Measurements from ENCODE around the gene TSPYL1. TPM values are rescaled to one million over a fixed set of nuclear protein-coding genes. Genes with fewer than 3 reads are reported as not detected.

Gene TSPYL1
- total and polyA plus RNA-seq, 9 of the 15 experiments (the other 6 are each of a cell fraction or from before 2014, with no cell fraction given) = 23.1 to 56.8 (median 37.9) TPM

DNA sequence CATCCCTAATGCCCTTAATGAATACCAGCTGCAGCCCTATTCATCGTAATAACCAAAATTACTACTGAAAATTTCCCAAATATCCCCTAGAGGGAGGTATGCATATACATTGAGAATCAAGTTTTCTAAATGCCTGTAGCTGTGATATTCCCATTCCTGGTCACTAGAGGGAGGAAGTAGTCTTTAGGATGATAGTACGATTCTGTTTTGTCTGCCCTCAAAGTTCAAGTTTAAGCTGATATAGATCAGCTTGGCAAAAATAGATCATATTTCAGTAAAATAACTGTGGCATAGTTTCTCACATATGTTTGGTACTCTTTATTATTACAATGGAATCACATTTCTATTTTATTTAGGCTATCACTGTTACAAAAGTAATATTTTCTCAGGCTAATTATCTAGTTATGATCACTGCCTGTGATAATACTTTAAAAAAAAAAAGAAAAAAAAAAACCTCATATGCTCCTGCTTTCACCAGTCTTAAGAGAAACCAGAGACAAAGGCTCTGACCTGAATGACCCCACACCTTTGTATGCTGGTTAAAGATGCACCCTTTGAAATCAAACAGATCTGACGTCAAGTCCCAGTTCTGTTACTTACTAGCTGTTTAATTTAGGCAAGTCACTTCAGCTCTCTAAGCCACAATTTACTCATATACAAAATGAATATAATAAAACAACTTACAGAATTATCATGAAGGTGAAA is 11.0 kb downstream of the TSPYL1 start (continued):
- TF ChIP-seq, protein P1, sequence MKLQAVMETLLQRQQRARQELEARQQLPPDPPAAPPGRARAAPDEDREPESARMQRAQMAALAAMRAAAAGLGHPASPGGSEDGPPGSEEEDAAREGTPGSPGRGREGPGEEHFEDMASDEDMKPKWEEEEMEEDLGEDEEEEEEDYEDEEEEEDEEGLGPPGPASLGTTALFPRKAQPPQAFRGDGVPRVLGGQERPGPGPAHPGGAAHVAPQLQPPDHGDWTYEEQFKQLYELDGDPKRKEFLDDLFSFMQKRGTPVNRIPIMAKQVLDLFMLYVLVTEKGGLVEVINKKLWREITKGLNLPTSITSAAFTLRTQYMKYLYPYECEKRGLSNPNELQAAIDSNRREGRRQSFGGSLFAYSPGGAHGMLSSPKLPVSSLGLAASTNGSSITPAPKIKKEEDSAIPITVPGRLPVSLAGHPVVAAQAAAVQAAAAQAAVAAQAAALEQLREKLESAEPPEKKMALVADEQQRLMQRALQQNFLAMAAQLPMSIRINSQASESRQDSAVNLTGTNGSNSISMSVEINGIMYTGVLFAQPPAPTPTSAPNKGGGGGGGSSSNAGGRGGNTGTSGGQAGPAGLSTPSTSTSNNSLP (IDR thresholded peaks at IDR 0.05; ENCODE audit: borderline replicate concordance, low read depth, low read length) = peak; percentile 98
- TF ChIP-seq, protein P2, sequence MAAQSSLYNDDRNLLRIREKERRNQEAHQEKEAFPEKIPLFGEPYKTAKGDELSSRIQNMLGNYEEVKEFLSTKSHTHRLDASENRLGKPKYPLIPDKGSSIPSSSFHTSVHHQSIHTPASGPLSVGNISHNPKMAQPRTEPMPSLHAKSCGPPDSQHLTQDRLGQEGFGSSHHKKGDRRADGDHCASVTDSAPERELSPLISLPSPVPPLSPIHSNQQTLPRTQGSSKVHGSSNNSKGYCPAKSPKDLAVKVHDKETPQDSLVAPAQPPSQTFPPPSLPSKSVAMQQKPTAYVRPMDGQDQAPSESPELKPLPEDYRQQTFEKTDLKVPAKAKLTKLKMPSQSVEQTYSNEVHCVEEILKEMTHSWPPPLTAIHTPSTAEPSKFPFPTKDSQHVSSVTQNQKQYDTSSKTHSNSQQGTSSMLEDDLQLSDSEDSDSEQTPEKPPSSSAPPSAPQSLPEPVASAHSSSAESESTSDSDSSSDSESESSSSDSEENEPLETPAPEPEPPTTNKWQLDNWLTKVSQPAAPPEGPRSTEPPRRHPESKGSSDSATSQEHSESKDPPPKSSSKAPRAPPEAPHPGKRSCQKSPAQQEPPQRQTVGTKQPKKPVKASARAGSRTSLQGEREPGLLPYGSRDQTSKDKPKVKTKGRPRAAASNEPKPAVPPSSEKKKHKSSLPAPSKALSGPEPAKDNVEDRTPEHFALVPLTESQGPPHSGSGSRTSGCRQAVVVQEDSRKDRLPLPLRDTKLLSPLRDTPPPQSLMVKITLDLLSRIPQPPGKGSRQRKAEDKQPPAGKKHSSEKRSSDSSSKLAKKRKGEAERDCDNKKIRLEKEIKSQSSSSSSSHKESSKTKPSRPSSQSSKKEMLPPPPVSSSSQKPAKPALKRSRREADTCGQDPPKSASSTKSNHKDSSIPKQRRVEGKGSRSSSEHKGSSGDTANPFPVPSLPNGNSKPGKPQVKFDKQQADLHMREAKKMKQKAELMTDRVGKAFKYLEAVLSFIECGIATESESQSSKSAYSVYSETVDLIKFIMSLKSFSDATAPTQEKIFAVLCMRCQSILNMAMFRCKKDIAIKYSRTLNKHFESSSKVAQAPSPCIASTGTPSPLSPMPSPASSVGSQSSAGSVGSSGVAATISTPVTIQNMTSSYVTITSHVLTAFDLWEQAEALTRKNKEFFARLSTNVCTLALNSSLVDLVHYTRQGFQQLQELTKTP (IDR thresholded peaks at IDR 0.05; ENCODE audit: low read depth in 1 of 2, partially characterized antibody in 2 of 2) = peak in 1 of 2 experiments; percentile 62
- TF ChIP-seq HDAC2 (IDR thresholded peaks at IDR 0.05) (no peak), NR2C1 (IDR thresholded peaks at IDR 0.05) (peak; percentile 46; the same call in 1 of the 2 replicates), NR2C1 (tag; IDR thresholded peaks at IDR 0.05) (0 out of 2 replicates have a peak, but pooled peaks have one; percentile 32), TEAD4 (IDR thresholded peaks at IDR 0.05; ENCODE audit: low read length) (peak; percentile 54), TEAD4 (CRISPR knock-in tag; IDR thresholded peaks at IDR 0.05; ENCODE audit: borderline replicate concordance) (no peak)
- TF ChIP-seq, protein P3, sequence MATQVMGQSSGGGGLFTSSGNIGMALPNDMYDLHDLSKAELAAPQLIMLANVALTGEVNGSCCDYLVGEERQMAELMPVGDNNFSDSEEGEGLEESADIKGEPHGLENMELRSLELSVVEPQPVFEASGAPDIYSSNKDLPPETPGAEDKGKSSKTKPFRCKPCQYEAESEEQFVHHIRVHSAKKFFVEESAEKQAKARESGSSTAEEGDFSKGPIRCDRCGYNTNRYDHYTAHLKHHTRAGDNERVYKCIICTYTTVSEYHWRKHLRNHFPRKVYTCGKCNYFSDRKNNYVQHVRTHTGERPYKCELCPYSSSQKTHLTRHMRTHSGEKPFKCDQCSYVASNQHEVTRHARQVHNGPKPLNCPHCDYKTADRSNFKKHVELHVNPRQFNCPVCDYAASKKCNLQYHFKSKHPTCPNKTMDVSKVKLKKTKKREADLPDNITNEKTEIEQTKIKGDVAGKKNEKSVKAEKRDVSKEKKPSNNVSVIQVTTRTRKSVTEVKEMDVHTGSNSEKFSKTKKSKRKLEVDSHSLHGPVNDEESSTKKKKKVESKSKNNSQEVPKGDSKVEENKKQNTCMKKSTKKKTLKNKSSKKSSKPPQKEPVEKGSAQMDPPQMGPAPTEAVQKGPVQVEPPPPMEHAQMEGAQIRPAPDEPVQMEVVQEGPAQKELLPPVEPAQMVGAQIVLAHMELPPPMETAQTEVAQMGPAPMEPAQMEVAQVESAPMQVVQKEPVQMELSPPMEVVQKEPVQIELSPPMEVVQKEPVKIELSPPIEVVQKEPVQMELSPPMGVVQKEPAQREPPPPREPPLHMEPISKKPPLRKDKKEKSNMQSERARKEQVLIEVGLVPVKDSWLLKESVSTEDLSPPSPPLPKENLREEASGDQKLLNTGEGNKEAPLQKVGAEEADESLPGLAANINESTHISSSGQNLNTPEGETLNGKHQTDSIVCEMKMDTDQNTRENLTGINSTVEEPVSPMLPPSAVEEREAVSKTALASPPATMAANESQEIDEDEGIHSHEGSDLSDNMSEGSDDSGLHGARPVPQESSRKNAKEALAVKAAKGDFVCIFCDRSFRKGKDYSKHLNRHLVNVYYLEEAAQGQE (IDR thresholded peaks at IDR 0.05; ENCODE audit: borderline replicate concordance) = peak; percentile 81
- TF ChIP-seq, protein P3 (CRISPR knock-in tag; IDR thresholded peaks at IDR 0.05; ENCODE audit: low read depth) = no peak

Data from K562 (cell line).